NCI-H2107 (cell line): Measurements from ENCODE around the gene GPX8.
A peak's percentile ranks its signal among the peaks of the same experiment; 100 is the strongest.

ENCODE experiments used
- DNase-seq: peaks from one replicate; lab custom pipeline; 2025; lab: John Stamatoyannopoulos, UW

Gene GPX8

GRCh38 chr5:55172051-55172899 lies 12.3 kb downstream of the GPX8 start:
- DNase-seq, result peak; percentile 37

GRCh38 chr5:55172937-55173686 lies 13.1 kb downstream of the GPX8 start, which contains the start of gene CDC20B:
CDC20B (minus strand) TSS chr5:55173177; CDS start chr5:55173000, 177 bp downstream.
- DNase-seq, result peak; percentile 18

- DNase-seq, result no peak
Observed at GRCh38 chr5:55173687-55174230, 13.8 kb downstream of the GPX8 start.

GRCh38 chr5:55175781-55176175 lies 15.8 kb downstream of the GPX8 start:
- DNase-seq, result no peak

GRCh38 chr5:55176176-55176818 lies 16.3 kb downstream of the GPX8 start:
- DNase-seq, result no peak

- DNase-seq, result no peak
Observed at GRCh38 chr5:55177078-55177477, 17.1 kb downstream of the GPX8 start.

GRCh38 chr5:55180016-55180415 lies 20.0 kb downstream of the GPX8 start:
- no peak for DNase-seq

- peak; percentile 1 for DNase-seq
Observed at GRCh38 chr5:55187370-55187769, 27.4 kb downstream of the GPX8 start.

GRCh38 chr5:55188656-55189540 lies 28.9 kb downstream of the GPX8 start:
- no peak for DNase-seq

- DNase-seq, result no peak
Observed at GRCh38 chr5:55191165-55191564, 31.2 kb downstream of the GPX8 start.

GRCh38 chr5:55205001-55205400 lies 45.0 kb downstream of the GPX8 start:
- DNase-seq, result no peak

- no peak for DNase-seq
Observed at GRCh38 chr5:55211184-55211874, 51.4 kb downstream of the GPX8 start.
